ENCODE measurements around the gene BRIP1. TPM values are rescaled to one million over a fixed set of nuclear protein-coding genes. Genes with fewer than 3 reads are reported as not detected.
"Not testable (repeated sequence)": the region's sequence is repeated elsewhere in the genome, so short reads cannot be mapped to it uniquely, and the experiment has no call there.

BRIP1 gene
- total and polyA plus RNA-seq, 4 donors = 0.13 to 1.4 (median 0.44) TPM

DNA sequence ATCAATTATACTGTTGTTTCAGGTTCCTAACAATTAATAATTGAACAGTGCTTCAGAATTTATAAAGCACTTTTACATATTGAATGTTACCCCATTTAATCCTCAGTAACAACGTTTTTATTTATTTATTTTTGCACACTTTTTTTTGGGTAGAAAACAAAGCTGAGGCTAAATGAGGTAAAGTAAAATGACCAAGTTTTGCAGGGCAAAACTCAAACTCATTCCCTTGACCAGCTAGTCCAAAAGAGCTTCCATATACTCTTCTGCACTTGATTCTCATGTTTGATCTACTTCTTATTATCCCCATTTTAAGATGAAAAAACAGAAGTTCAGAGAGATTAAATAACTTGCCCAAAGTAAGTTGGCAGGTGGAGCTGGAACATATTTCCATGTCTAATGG lies 191.2 kb downstream of the BRIP1 start:
- no peak overlapping the region for H3K27ac ChIP-seq (ENCODE audit: low read depth in 1 of 2, low read length in 2 of 2)
- no peaks in the 10 kb centered on the region for H3K4me1 ChIP-seq (ENCODE audit: control insufficient read depth in 1 of 2, insufficient read depth in 2 of 2, low read length in 2 of 2)
- intact Hi-C loops (cut with DNase I) = no loop called here
- no peak overlapping the region for H3K4me3 ChIP-seq (ENCODE audit: low read length in 2 of 2)
- 48 to 51% methylated on average over 1 of the region's 1 CpG for WGBS, 2 donors
- no peak for DNase-seq
- no peaks in the 10 kb centered on the region for H3K9me3 ChIP-seq (ENCODE audit: control insufficient read depth, low read length)
- no peaks in the 10 kb centered on the region for H3K27me3 ChIP-seq (ENCODE audit: control insufficient read depth in 1 of 2, insufficient read depth in 2 of 2, low read length in 1 of 2)
- H3K36me3 ChIP-seq (ENCODE audit: control insufficient read depth in 1 of 2, insufficient read depth in 2 of 2, low read length in 1 of 2) = no peaks in the 10 kb centered on the region
- ATAC-seq (ENCODE audit: low FRiP score) = no peak

DNA sequence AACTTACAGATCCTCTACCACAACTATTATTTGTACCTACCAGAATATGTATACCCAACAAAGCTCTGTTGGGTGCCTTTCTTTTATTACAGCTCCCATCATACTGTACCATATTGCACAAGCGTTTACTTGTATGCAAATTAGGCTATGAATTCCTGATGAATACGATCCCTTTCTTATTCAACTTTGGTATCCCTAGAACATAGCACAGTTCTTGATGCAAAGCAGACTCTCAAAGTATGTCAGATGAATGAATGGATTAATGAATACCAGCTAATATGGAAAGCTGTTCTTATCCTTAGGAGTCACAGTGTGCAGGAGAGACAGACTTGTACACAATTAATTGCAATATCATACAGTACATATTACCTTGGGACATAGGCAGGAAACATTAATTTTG lies 192.6 kb downstream of the BRIP1 start:
- no peaks in the 10 kb centered on the region for H3K36me3 ChIP-seq (ENCODE audit: control insufficient read depth in 1 of 2, insufficient read depth in 2 of 2, low read length in 1 of 2)
- DNase-seq (no peak), ATAC-seq (ENCODE audit: low FRiP score) (no peak)
- no peaks in the 10 kb centered on the region for H3K9me3 ChIP-seq (ENCODE audit: control insufficient read depth, low read length)
- no peaks in the 10 kb centered on the region for H3K4me1 ChIP-seq (ENCODE audit: control insufficient read depth in 1 of 2, insufficient read depth in 2 of 2, low read length in 2 of 2)
- no peak overlapping the region for H3K27ac ChIP-seq (ENCODE audit: low read depth in 1 of 2, low read length in 2 of 2)
- H3K27me3 ChIP-seq (ENCODE audit: control insufficient read depth in 1 of 2, insufficient read depth in 2 of 2, low read length in 1 of 2) = no peaks in the 10 kb centered on the region
- 81 to 83% methylated on average over 2 of the region's 2 CpGs for WGBS, 2 donors
- intact Hi-C loops (cut with DNase I) = no loop called here
- H3K4me3 ChIP-seq (ENCODE audit: low read length in 2 of 2) = no peak overlapping the region

DNA sequence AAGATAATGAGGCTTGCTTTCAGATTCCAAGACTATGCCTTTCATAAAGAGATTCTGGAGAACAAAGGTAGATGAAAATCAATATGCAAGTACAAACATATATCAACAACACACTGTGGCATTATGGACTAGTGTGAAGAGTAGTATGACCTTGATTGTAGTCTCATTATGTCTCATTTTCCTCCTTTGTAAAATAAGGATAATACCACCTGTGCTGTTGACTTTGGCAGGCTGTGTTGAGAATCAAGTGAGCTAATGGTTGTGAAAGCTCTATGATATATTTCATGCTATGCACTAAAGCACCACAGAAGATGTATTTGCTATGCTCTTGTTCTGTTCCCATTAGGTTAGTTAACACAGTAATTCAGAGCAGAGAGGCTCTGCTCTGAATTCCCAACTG lies 193.8 kb downstream of the BRIP1 start:
- DNase-seq (no peak), ATAC-seq (ENCODE audit: low FRiP score) (no peak)
- Histone ChIP-seq H3K27me3 (ENCODE audit: control insufficient read depth in 1 of 2, insufficient read depth in 2 of 2, low read length in 1 of 2) (no peaks in the 10 kb centered on the region), H3K9me3 (ENCODE audit: control insufficient read depth, low read length) (no peaks in the 10 kb centered on the region), H3K36me3 (ENCODE audit: control insufficient read depth in 1 of 2, insufficient read depth in 2 of 2, low read length in 1 of 2) (no peaks in the 10 kb centered on the region), H3K27ac (ENCODE audit: low read depth in 1 of 2, low read length in 2 of 2) (no peak overlapping the region), H3K4me1 (ENCODE audit: control insufficient read depth in 1 of 2, insufficient read depth in 2 of 2, low read length in 2 of 2) (no peaks in the 10 kb centered on the region), H3K4me3 (ENCODE audit: low read length in 2 of 2) (no peak overlapping the region)
- intact Hi-C loops (cut with DNase I) = no loop called here

DNA sequence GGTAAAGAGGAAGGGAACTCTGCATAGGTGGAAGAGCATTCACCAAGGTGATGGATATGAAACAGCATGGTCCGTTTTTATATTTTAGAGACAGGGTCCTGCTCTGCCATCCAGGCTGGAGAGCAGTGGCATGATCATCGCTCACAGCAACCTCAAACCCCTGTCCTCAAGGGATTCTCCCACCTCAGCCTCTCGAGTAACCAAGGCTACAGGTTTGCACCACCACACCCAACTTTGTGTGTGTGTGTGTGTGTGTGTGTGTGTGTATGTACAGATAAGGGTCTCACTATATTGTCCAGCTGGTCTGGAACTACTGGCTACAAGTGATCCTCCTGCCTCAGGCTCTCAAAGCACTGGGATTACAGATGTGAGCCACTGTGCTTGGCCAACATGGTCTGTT lies 194.8 kb downstream of the BRIP1 start:
- Histone ChIP-seq H3K36me3 (ENCODE audit: control insufficient read depth in 1 of 2, insufficient read depth in 2 of 2, low read length in 1 of 2) (no peaks in the 10 kb centered on the region), H3K27me3 (ENCODE audit: control insufficient read depth in 1 of 2, insufficient read depth in 2 of 2, low read length in 1 of 2) (no peaks in the 10 kb centered on the region), H3K9me3 (ENCODE audit: control insufficient read depth, low read length) (no peaks in the 10 kb centered on the region), H3K4me3 (ENCODE audit: low read length in 2 of 2) (no peak overlapping the region), H3K27ac (ENCODE audit: low read depth in 1 of 2, low read length in 2 of 2) (no peak overlapping the region), H3K4me1 (ENCODE audit: control insufficient read depth in 1 of 2, insufficient read depth in 2 of 2, low read length in 2 of 2) (no peaks in the 10 kb centered on the region)
- DNase-seq (no peak), ATAC-seq (ENCODE audit: low FRiP score) (no peak)
- intact Hi-C loops (cut with DNase I) = no loop called here
- WGBS, 2 donors = 87 to 90% methylated on average over 3 of the region's 3 CpGs

DNA sequence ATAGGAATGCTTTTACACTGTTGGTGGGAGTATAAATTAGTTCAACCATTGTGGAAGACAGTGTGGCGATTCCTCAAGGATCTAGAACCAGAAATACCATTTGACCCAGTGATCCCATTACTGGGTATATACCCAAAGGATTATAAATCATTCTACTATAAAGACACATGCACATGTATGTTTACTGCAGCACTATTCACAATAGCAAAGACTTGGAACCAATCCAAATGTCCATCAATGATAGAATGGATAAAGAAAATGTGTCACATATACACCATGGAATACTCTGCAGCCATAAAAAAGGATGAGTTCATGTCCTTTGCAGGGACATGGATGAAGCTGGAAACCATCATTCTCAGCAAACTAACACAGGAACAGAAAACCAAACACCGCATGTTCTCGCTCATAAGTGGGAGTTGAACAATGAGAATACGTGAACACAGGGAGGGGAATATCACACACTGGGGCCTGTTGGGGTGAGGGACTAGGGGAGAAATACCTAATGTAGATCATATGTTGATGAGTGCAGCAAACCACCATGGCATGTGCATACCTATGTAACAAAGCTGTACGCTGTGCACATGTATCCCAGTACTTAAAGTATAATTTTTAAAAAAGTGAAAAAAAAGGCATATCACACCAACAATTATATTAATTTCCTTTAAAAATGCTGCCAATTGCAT lies 196.8 kb downstream of the BRIP1 start:
- H3K27ac ChIP-seq (ENCODE audit: low read depth in 1 of 2, low read length in 2 of 2); H3K36me3 ChIP-seq (ENCODE audit: control insufficient read depth in 1 of 2, insufficient read depth in 2 of 2, low read length in 1 of 2); H3K27me3 ChIP-seq (ENCODE audit: control insufficient read depth in 1 of 2, insufficient read depth in 2 of 2, low read length in 1 of 2); DNase-seq; ATAC-seq (ENCODE audit: low FRiP score); H3K4me1 ChIP-seq (ENCODE audit: control insufficient read depth in 1 of 2, insufficient read depth in 2 of 2, low read length in 2 of 2); H3K4me3 ChIP-seq (ENCODE audit: low read length in 2 of 2); H3K9me3 ChIP-seq (ENCODE audit: control insufficient read depth, low read length); intact Hi-C loops (cut with DNase I): not testable (repeated sequence)
- 95 to 96% methylated on average over 4 of the region's 5 CpGs for WGBS, 2 donors

DNA sequence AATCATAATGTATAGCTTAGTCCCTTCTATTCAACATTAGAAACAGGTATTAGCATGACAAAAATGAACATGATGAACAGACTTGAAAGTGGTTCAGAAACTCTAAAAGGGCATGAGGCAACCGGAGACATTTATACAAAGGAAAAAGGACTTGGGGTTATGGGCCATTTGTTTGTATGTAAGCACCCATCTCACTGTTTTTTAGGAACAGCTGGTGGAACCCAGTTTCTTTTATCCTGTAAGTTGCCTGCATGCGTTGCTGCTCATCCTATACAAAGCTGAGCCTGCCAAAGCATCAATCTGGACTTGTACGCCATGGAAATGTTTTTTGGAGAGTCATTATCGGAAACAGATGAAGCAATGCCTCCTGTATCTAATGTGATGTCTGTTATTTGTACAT lies 200.0 kb downstream of the BRIP1 start:
- H3K4me1 ChIP-seq (ENCODE audit: control insufficient read depth in 1 of 2, insufficient read depth in 2 of 2, low read length in 2 of 2) = no peaks in the 10 kb centered on the region
- no peak overlapping the region for H3K27ac ChIP-seq (ENCODE audit: low read depth in 1 of 2, low read length in 2 of 2)
- no peaks in the 10 kb centered on the region for H3K36me3 ChIP-seq (ENCODE audit: control insufficient read depth in 1 of 2, insufficient read depth in 2 of 2, low read length in 1 of 2)
- no peaks in the 10 kb centered on the region for H3K27me3 ChIP-seq (ENCODE audit: control insufficient read depth in 1 of 2, insufficient read depth in 2 of 2, low read length in 1 of 2)
- ATAC-seq (ENCODE audit: low FRiP score) = no peak
- no peak overlapping the region for H3K4me3 ChIP-seq (ENCODE audit: low read length in 2 of 2)
- intact Hi-C loops (cut with DNase I) = no loop called here
- no peak for DNase-seq
- H3K9me3 ChIP-seq (ENCODE audit: control insufficient read depth, low read length) = no peaks in the 10 kb centered on the region
- 66 to 69% methylated on average over 4 of the region's 4 CpGs for WGBS, 2 donors

DNA sequence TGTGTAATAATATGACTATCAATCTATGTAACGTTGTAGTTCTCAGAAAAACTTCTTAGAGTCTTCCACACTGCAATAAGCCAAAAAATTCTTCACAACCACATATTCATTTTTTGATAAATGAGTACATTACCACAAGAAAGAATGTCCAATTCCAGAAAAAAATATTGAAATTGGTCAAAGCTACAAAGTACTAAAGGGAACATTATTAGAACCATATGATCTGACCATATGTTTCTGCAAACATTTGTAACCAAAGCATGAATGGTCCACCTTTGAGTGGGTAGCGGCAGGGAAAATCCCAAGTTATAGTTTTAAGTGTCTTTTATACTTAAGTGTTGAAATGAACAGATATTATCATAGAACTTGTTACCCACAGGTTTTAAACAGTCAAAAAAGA lies 200.6 kb downstream of the BRIP1 start:
- Histone ChIP-seq H3K27me3 (ENCODE audit: control insufficient read depth in 1 of 2, insufficient read depth in 2 of 2, low read length in 1 of 2) (no peaks in the 10 kb centered on the region), H3K27ac (ENCODE audit: low read depth in 1 of 2, low read length in 2 of 2) (no peak overlapping the region), H3K9me3 (ENCODE audit: control insufficient read depth, low read length) (no peaks in the 10 kb centered on the region), H3K36me3 (ENCODE audit: control insufficient read depth in 1 of 2, insufficient read depth in 2 of 2, low read length in 1 of 2) (no peaks in the 10 kb centered on the region), H3K4me3 (ENCODE audit: low read length in 2 of 2) (no peak overlapping the region), H3K4me1 (ENCODE audit: control insufficient read depth in 1 of 2, insufficient read depth in 2 of 2, low read length in 2 of 2) (no peaks in the 10 kb centered on the region)
- DNase-seq (no peak), ATAC-seq (ENCODE audit: low FRiP score) (no peak)
- intact Hi-C loops (cut with DNase I) = no loop called here
- WGBS, 2 donors = 73 to 78% methylated on average over 2 of the region's 2 CpGs

DNA sequence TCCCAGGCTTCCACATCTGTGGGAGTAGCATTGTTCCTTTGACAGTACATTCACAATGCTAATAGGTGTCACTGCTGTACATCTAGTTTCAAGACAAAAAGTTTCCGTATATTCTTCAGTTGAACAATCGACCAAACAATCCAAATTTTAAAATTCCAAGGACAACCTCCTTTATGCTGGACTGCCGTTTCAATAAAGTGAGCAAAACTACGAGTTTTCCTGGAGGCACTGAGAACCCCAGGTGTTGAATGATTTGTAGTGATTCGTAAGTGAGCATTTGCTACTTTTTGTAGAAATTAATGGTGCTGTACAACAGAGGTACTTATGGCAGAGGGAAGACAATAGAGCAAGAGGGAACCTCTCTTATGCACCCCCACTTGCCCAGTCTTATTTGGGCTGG lies 201.1 kb downstream of the BRIP1 start:
- WGBS, 2 donors = 74 to 81% methylated on average over 5 of the region's 5 CpGs
- DNase-seq (no peak), ATAC-seq (ENCODE audit: low FRiP score) (no peak)
- Histone ChIP-seq H3K4me1 (ENCODE audit: control insufficient read depth in 1 of 2, insufficient read depth in 2 of 2, low read length in 2 of 2) (no peaks in the 10 kb centered on the region), H3K27me3 (ENCODE audit: control insufficient read depth in 1 of 2, insufficient read depth in 2 of 2, low read length in 1 of 2) (no peaks in the 10 kb centered on the region), H3K27ac (ENCODE audit: low read depth in 1 of 2, low read length in 2 of 2) (no peak overlapping the region), H3K4me3 (ENCODE audit: low read length in 2 of 2) (no peak overlapping the region), H3K36me3 (ENCODE audit: control insufficient read depth in 1 of 2, insufficient read depth in 2 of 2, low read length in 1 of 2) (no peaks in the 10 kb centered on the region), H3K9me3 (ENCODE audit: control insufficient read depth, low read length) (no peaks in the 10 kb centered on the region)
- intact Hi-C loops (cut with DNase I) = no loop called here

DNA sequence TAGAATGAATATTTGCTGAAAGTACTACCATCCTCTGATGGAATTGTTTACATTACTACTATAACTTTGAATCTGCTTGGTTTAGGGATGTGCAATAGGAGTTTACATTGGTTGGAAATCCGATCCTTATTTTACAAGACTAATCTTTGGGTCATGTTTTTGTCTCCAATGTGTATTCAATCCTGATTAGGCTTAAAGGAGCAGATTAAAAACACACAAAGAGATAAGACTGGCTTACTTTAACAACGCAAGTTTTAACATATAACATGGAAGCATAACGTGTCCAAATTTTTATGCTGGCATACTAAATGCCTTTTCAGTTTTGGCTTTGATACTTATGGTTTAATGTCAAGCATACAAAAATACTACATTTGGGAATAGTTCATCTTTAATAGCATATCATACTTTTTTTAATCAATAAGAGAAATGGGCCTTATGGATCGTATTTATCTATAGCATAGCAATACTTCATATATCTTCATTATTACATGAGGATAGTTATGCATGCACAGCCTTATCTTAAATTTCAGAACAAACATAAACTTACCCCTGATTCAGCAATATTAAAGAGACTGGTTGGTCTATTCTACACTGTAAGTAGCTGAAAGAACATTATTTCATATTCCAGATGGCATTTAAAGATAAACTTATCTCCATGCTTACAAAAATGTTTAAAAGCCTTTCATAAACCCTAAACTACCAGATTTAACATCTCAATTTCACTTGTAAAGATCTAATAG lies 202.4 kb downstream of the BRIP1 start:
- Histone ChIP-seq H3K4me1 (ENCODE audit: control insufficient read depth in 1 of 2, insufficient read depth in 2 of 2, low read length in 2 of 2) (no peaks in the 10 kb centered on the region), H3K36me3 (ENCODE audit: control insufficient read depth in 1 of 2, insufficient read depth in 2 of 2, low read length in 1 of 2) (no peaks in the 10 kb centered on the region), H3K27ac (ENCODE audit: low read depth in 1 of 2, low read length in 2 of 2) (no peak overlapping the region), H3K27me3 (ENCODE audit: control insufficient read depth in 1 of 2, insufficient read depth in 2 of 2, low read length in 1 of 2) (no peaks in the 10 kb centered on the region), H3K9me3 (ENCODE audit: control insufficient read depth, low read length) (no peaks in the 10 kb centered on the region), H3K4me3 (ENCODE audit: low read length in 2 of 2) (no peak overlapping the region)
- WGBS, 2 donors = 44 to 54% methylated on average over 4 of the region's 4 CpGs
- ATAC-seq (ENCODE audit: low FRiP score) (no peak), DNase-seq (no peak)
- intact Hi-C loops (cut with DNase I) = no loop called here

All from aorta (tissue), 5 donors.